Measurements from ENCODE around the gene MPI.

The MPI gene

GRCh38 chr15:74937590-74938371, 47.9 kb downstream of the MPI start, which contains the start of gene COX5A:
COX5A (minus strand) TSS chr15:74938073; CDS start chr15:74938014, 59 bp downstream.
- peak; percentile 15 to 80 for DNase-seq

- peak in 1 of 2 experiments; percentile 50 for DNase-seq
Observed at GRCh38 chr15:74950078-74950908, 60.5 kb downstream of the MPI start.

GRCh38 chr15:74951006-74951405, 61.2 kb downstream of the MPI start:
- no peak for DNase-seq

Measured in cerebellar nuclear complex (tissue), 1 donor.